OCI-LY1 (cell line): ENCODE results near the gene TESPA1.

Experiments used
- H2AFZ ChIP-seq: fragments of 200-600 bp; sonication (generic), shearing (Covaris generic); 2 replicates; pipeline ENCODE4 v1.6.0; 2014; ENCODE audit warnings: antibody characterized with exemption, mild to moderate bottlenecking, low read length
- H3F3A ChIP-seq: fragments of 200-600 bp; sonication (generic), shearing (Covaris generic); 2 replicates; pipeline ENCODE4 v1.6.0; 2014; ENCODE audit warnings: mild to moderate bottlenecking, antibody characterized with exemption, low read length, moderate library complexity; ENCODE audit not compliant: insufficient read depth
- H3K27ac ChIP-seq: fragments of 200-600 bp; sonication (generic); 2 replicates; pipeline ENCODE4 v1.5.1; 2014; ENCODE audit warnings: low read length, mixed run types, mild to moderate bottlenecking, low read depth; ENCODE audit not compliant: poor library complexity, severe bottlenecking
- H3K27me3 ChIP-seq: fragments of 200-600 bp; sonication (generic); 2 replicates; pipeline ENCODE4 v1.6.0; 2014; ENCODE audit warnings: antibody characterized with exemption, mild to moderate bottlenecking, low read length, moderate library complexity; ENCODE audit not compliant: insufficient read depth
- H3K36me3 ChIP-seq: fragments of 200-600 bp; sonication (generic); 2 replicates; pipeline ENCODE4 v1.6.1; 2014; ENCODE audit warnings: mild to moderate bottlenecking, antibody characterized with exemption, low read length, moderate library complexity, mixed read lengths; ENCODE audit not compliant: insufficient read depth
- H3K4me1 ChIP-seq: fragments of 200-600 bp; sonication (generic); 2 replicates; pipeline ENCODE4 v1.5.1; 2014; ENCODE audit warnings: mild to moderate bottlenecking, low read length, moderate library complexity; ENCODE audit not compliant: insufficient read depth, severe bottlenecking
- H3K4me2 ChIP-seq: fragments of 200-600 bp; sonication (generic), shearing (Covaris generic); 2 replicates; pipeline ENCODE4 v1.6.1; 2014; ENCODE audit warnings: low read length
- H3K4me3 ChIP-seq: fragments of 200-600 bp; sonication (generic); 2 replicates; pipeline ENCODE4 v1.5.1; 2014; ENCODE audit warnings: low read length, low read depth, mild to moderate bottlenecking, mixed read lengths; ENCODE audit not compliant: poor library complexity, severe bottlenecking
- H3K79me2 ChIP-seq: fragments of 200-600 bp; shearing (Covaris generic); 2 replicates; pipeline ENCODE4 v1.6.1; 2016; ENCODE audit warnings: mixed run types, low read length, mixed read lengths; ENCODE audit not compliant: insufficient read depth
- H3K9ac ChIP-seq: fragments of 200-600 bp; sonication (generic), shearing (Covaris generic); 2 replicates; pipeline ENCODE4 v1.6.1; 2014; ENCODE audit warnings: mild to moderate bottlenecking, low read length, mixed read lengths
- H3K9me2 ChIP-seq: fragments of 200-600 bp; sonication (generic), shearing (Covaris generic); 2 replicates; pipeline ENCODE4 v1.6.1; 2014; ENCODE audit warnings: low read depth, mild to moderate bottlenecking, low read length, mixed read lengths
- H3K9me3 ChIP-seq: fragments of 200-600 bp; shearing (Covaris generic); 2 replicates; pipeline ENCODE4 v1.6.1; 2014; ENCODE audit warnings: low read length, mixed read lengths
- H4K20me1 ChIP-seq: fragments of 200-600 bp; sonication (generic), shearing (Covaris generic); 2 replicates; pipeline ENCODE4 v1.6.0; 2016; ENCODE audit warnings: mild to moderate bottlenecking, low read length; ENCODE audit not compliant: insufficient read depth
- CTCF ChIP-seq: fragments of 200-600 bp; sonication (generic), shearing (Covaris generic); IDR thresholded peaks from 2 replicates; pipeline ENCODE4 v1.5.1; 2017; ENCODE audit warnings: mild to moderate bottlenecking, antibody characterized with exemption, low read length, moderate library complexity, mixed read lengths
- EZH2 ChIP-seq: fragments of 200-600 bp; sonication (generic), shearing (Covaris generic); IDR thresholded peaks from 2 replicates; pipeline ENCODE4 v1.8.0; 2017; ENCODE audit warnings: borderline replicate concordance, mixed run types, mild to moderate bottlenecking, antibody characterized with exemption, low read length, moderate library complexity, mixed read lengths

TESPA1 gene

GRCh38 chr12:54929998-54930397 is 54.6 kb downstream of the TESPA1 start:
- H3K4me1 ChIP-seq = no peaks in the 10 kb centered on the region
- H4K20me1 ChIP-seq = no peaks in the 10 kb centered on the region
- no peaks in the 10 kb centered on the region for H3K79me2 ChIP-seq
- H3F3A ChIP-seq = no peaks in the 10 kb centered on the region
- TF ChIP-seq CTCF (no peak), EZH2 (no peak)
- H2AFZ ChIP-seq = no peak overlapping the region
- no peaks in the 10 kb centered on the region for H3K36me3 ChIP-seq
- H3K27me3 ChIP-seq = no peaks in the 10 kb centered on the region
- H3K9me2 ChIP-seq = no peaks in the 10 kb centered on the region
- H3K9ac ChIP-seq = no peak overlapping the region
- no peaks in the 10 kb centered on the region for H3K9me3 ChIP-seq
- no peak overlapping the region for H3K4me3 ChIP-seq
- no peak overlapping the region for H3K27ac ChIP-seq
- no peak overlapping the region for H3K4me2 ChIP-seq

GRCh38 chr12:54926246-54926645 is 58.3 kb downstream of the TESPA1 start:
- no peaks in the 10 kb centered on the region for H3K4me1 ChIP-seq
- no peak overlapping the region for H3K27ac ChIP-seq
- H3K79me2 ChIP-seq = no peaks in the 10 kb centered on the region
- no peak overlapping the region for H3K4me3 ChIP-seq
- H3K9me2 ChIP-seq = no peaks in the 10 kb centered on the region
- H2AFZ ChIP-seq = no peak overlapping the region
- no peaks in the 10 kb centered on the region for H4K20me1 ChIP-seq
- H3K9ac ChIP-seq = no peak overlapping the region
- TF ChIP-seq CTCF (no peak), EZH2 (no peak)
- H3F3A ChIP-seq = no peaks in the 10 kb centered on the region
- no peaks in the 10 kb centered on the region for H3K9me3 ChIP-seq
- no peaks in the 10 kb centered on the region for H3K27me3 ChIP-seq
- H3K36me3 ChIP-seq = no peaks in the 10 kb centered on the region
- H3K4me2 ChIP-seq = no peak overlapping the region

GRCh38 chr12:54924972-54925707 is 59.4 kb downstream of the TESPA1 start:
- no peak overlapping the region for H3K27ac ChIP-seq
- no peaks in the 10 kb centered on the region for H3K79me2 ChIP-seq
- H3F3A ChIP-seq = no peaks in the 10 kb centered on the region
- no peaks in the 10 kb centered on the region for H3K9me3 ChIP-seq
- no peak overlapping the region for H2AFZ ChIP-seq
- H3K4me1 ChIP-seq = no peaks in the 10 kb centered on the region
- H3K9me2 ChIP-seq = no peaks in the 10 kb centered on the region
- H3K27me3 ChIP-seq = no peaks in the 10 kb centered on the region
- no peak for TF ChIP-seq CTCF
- no peak for TF ChIP-seq EZH2
- H3K9ac ChIP-seq = no peak overlapping the region
- H3K4me3 ChIP-seq = no peak overlapping the region
- no peaks in the 10 kb centered on the region for H4K20me1 ChIP-seq
- no peaks in the 10 kb centered on the region for H3K36me3 ChIP-seq
- no peak overlapping the region for H3K4me2 ChIP-seq
